ENCODE measurements around the gene AK6. TPM values are rescaled to one million over a fixed set of nuclear protein-coding genes. Genes with fewer than 3 reads are reported as not detected.

AK6 gene
- total and polyA plus RNA-seq, 8 donors, result 8.4 to 28.5 (median 14.5) TPM

GRCh38 chr5:69364850-69365249, 4.5 kb downstream of the AK6 start:
- no peaks in the 10 kb centered on the region for H3K9me3 ChIP-seq
- ATAC-seq, result no peak
- H3K4me3 ChIP-seq, result no peak overlapping the region
- TF ChIP-seq CTCF (IDR thresholded peaks at IDR 0.05), result no peak
- FAIRE-seq, result no peak
- peaks cover 0 to 11% (median 6%) of the 10 kb centered on the region in 3 donors for H3K4me1 ChIP-seq
- 69 to 75% methylated on average over 3 of the region's 3 CpGs for WGBS, 2 donors
- intact Hi-C loops (cut with DNase I), result no loop called here
- H3K27ac ChIP-seq, result no peak overlapping the region
- H3K36me3 ChIP-seq, result peaks cover 0 to 17% (median 9%) of the 10 kb centered on the region in 3 donors
- no peak for DNase-seq
- no peaks in the 10 kb centered on the region for H3K27me3 ChIP-seq

- FAIRE-seq (no peak), DNase-seq (no peak), ATAC-seq (no peak)
- Histone ChIP-seq H3K36me3 (peaks cover 0 to 17% (median 9%) of the 10 kb centered on the region in 3 donors), H3K27me3 (no peaks in the 10 kb centered on the region), H3K4me3 (no peak overlapping the region), H3K27ac (no peak overlapping the region), H3K4me1 (peaks cover 0 to 11% (median 6%) of the 10 kb centered on the region in 3 donors), H3K9me3 (no peaks in the 10 kb centered on the region)
- intact Hi-C loops (cut with DNase I), result no loop called here
- 57 to 66% methylated on average over 3 of the region's 3 CpGs for WGBS, 2 donors
- peak in 2 of 4 donors; percentile 14 to 21 for TF ChIP-seq CTCF (IDR thresholded peaks at IDR 0.05)
These were observed 4.9 kb downstream of the AK6 start for GRCh38 chr5:69364414-69364813.

- peaks cover 0 to 3% (median 0%) of the 10 kb centered on the region in 3 donors for H3K4me1 ChIP-seq
- ATAC-seq (no peak), DNase-seq (no peak), FAIRE-seq (no peak)
- TF ChIP-seq CTCF (IDR thresholded peaks at IDR 0.05), result no peak
- peaks cover 0 to 11% (median 0%) of the 10 kb centered on the region in 3 donors for H3K36me3 ChIP-seq
- WGBS, 2 donors, result 86 to 90% methylated on average over 1 of the region's 1 CpG
- H3K27ac ChIP-seq, result no peak overlapping the region
- H3K4me3 ChIP-seq, result no peak overlapping the region
- H3K27me3 ChIP-seq, result no peaks in the 10 kb centered on the region
- intact Hi-C loops (cut with DNase I), result no loop called here
- no peaks in the 10 kb centered on the region for H3K9me3 ChIP-seq
These were observed 8.9 kb downstream of the AK6 start for GRCh38 chr5:69360442-69360841.

GRCh38 chr5:69359699-69360098, 9.6 kb downstream of the AK6 start:
- TF ChIP-seq CTCF (IDR thresholded peaks at IDR 0.05), result no peak
- no peak for ATAC-seq
- no peaks in the 10 kb centered on the region for H3K9me3 ChIP-seq
- intact Hi-C loops (cut with DNase I), result no loop called here
- WGBS, 2 donors, result 78% methylated on average over 3 of the region's 3 CpGs
- H3K4me1 ChIP-seq, result peaks cover 0 to 3% (median 0%) of the 10 kb centered on the region in 3 donors
- FAIRE-seq, result no peak
- no peak overlapping the region for H3K4me3 ChIP-seq
- no peak for DNase-seq
- no peaks in the 10 kb centered on the region for H3K27me3 ChIP-seq
- no peak overlapping the region for H3K27ac ChIP-seq
- peaks cover 0 to 6% (median 0%) of the 10 kb centered on the region in 3 donors for H3K36me3 ChIP-seq

GRCh38 chr5:69350664-69351063, 18.7 kb downstream of the AK6 start:
- H3K4me1 ChIP-seq, result no peaks in the 10 kb centered on the region
- no peak for DNase-seq
- H3K9me3 ChIP-seq, result no peaks in the 10 kb centered on the region
- no peak overlapping the region for H3K4me3 ChIP-seq
- no peak for ATAC-seq
- no peak for TF ChIP-seq CTCF (IDR thresholded peaks at IDR 0.05)
- intact Hi-C loops (cut with DNase I), result no loop called here
- FAIRE-seq, result no peak
- no peak overlapping the region for H3K27ac ChIP-seq
- no peaks in the 10 kb centered on the region for H3K27me3 ChIP-seq
- peaks cover 0 to 13% (median 0%) of the 10 kb centered on the region in 3 donors for H3K36me3 ChIP-seq
